HepG2 (cell line): ENCODE results near the gene RBX1. TPM values are rescaled to one million over a fixed set of nuclear protein-coding genes. Genes with fewer than 3 reads are reported as not detected.

Experiments used
- AHR ChIP-seq: IDR thresholded peaks from 2 replicates; pipeline ENCODE4 v1.6.1; 2018; ENCODE audit warnings: missing genetic modification reagents, missing compliant biosample characterization
- BCL3 ChIP-seq: sonication (generic); formaldehyde crosslinking; IDR thresholded peaks from 2 replicates; pipeline ENCODE4 v1.5.1; 2020; ENCODE audit warnings: mild to moderate bottlenecking, missing genetic modification reagents, moderate library complexity
- BHLHE40 ChIP-seq: IDR thresholded peaks from 2 replicates; pipeline ENCODE4 v1.6.1; 2011; ENCODE audit warnings: low read length, improper control_type of control experiment
- DNMT1 ChIP-seq: sonication (generic); formaldehyde crosslinking; IDR thresholded peaks from 2 replicates; pipeline ENCODE4 v1.5.1; 2020; ENCODE audit warnings: mild to moderate bottlenecking, missing genetic modification reagents
- GFI1 ChIP-seq: sonication (generic); formaldehyde crosslinking; IDR thresholded peaks from 2 replicates; pipeline ENCODE4 v1.5.0; 2020; ENCODE audit warnings: missing genetic modification reagents, mild to moderate bottlenecking, borderline replicate concordance
- HES4 ChIP-seq: sonication (generic); formaldehyde crosslinking; IDR thresholded peaks from 2 replicates; pipeline ENCODE4 v1.9.0; 2021; ENCODE audit warnings: mild to moderate bottlenecking, missing genetic modification reagents, borderline replicate concordance
- HMG20A ChIP-seq: IDR thresholded peaks from 2 replicates; pipeline ENCODE4 v1.6.1; 2016; ENCODE audit warnings: borderline replicate concordance
- KDM2A ChIP-seq: sonication (generic); formaldehyde crosslinking; IDR thresholded peaks from 2 replicates; pipeline ENCODE4 v1.4.0; 2020; ENCODE audit warnings: low read depth, missing genetic modification reagents, borderline replicate concordance
- MATR3 ChIP-seq: sonication (generic); formaldehyde crosslinking; IDR thresholded peaks from 2 replicates; pipeline ENCODE4 v1.4.0; 2020; ENCODE audit warnings: missing genetic modification reagents
- MLXIP ChIP-seq: sonication (generic); formaldehyde crosslinking; IDR thresholded peaks from 2 replicates; pipeline ENCODE4 v1.9.0; 2021; ENCODE audit warnings: missing genetic modification reagents, borderline replicate concordance
- NPAS2 ChIP-seq: sonication (generic); formaldehyde crosslinking; IDR thresholded peaks from 2 replicates; pipeline ENCODE4 v1.8.0; 2022; ENCODE audit warnings: mild to moderate bottlenecking, missing genetic modification reagents, borderline replicate concordance
- POGK ChIP-seq: sonication (generic); formaldehyde crosslinking; conservative IDR thresholded peaks from 2 replicates; pipeline ENCODE4 v1.8.0; 2022; ENCODE audit warnings: mild to moderate bottlenecking, moderate library complexity, missing genetic modification reagents
- SKI ChIP-seq: fragments of 450-650 bp; IDR thresholded peaks from one replicate; pipeline ENCODE4 v1.6.1; 2018; ENCODE audit warnings: mild to moderate bottlenecking; ENCODE audit not compliant: partially characterized antibody
- THRA ChIP-seq: sonication (generic); formaldehyde crosslinking; IDR thresholded peaks from 2 replicates; pipeline ENCODE4 v1.4.0; 2020; ENCODE audit warnings: missing genetic modification reagents, borderline replicate concordance
- TSC22D2 ChIP-seq: sonication (generic); formaldehyde crosslinking; IDR thresholded peaks from 2 replicates; pipeline ENCODE4 v1.5.1; 2020; ENCODE audit warnings: missing genetic modification reagents, mild to moderate bottlenecking, borderline replicate concordance
- ZKSCAN1 ChIP-seq: fragments of 150-350 bp; IDR thresholded peaks from 2 replicates; pipeline ENCODE4 v1.6.1; 2014; ENCODE audit warnings: low read length
- ZMYM2 ChIP-seq: sonication (generic); formaldehyde crosslinking; IDR thresholded peaks from 2 replicates; pipeline ENCODE4 v1.8.0; 2022; ENCODE audit warnings: mild to moderate bottlenecking, missing genetic modification reagents
- ZNF296 ChIP-seq: sonication (generic); formaldehyde crosslinking; conservative IDR thresholded peaks from 2 replicates; pipeline ENCODE4 v1.5.0; 2020; ENCODE audit warnings: mild to moderate bottlenecking, missing genetic modification reagents
- ZNF343 ChIP-seq: sonication (generic); formaldehyde crosslinking; IDR thresholded peaks from 2 replicates; pipeline ENCODE4 v1.4.0; 2020; ENCODE audit warnings: mild to moderate bottlenecking, missing genetic modification reagents
- ZNF383 ChIP-seq: sonication (generic); formaldehyde crosslinking; IDR thresholded peaks from 2 replicates; pipeline ENCODE4 v1.4.0; 2020; ENCODE audit warnings: missing genetic modification reagents, mild to moderate bottlenecking, borderline replicate concordance
- ZNF782 ChIP-seq: sonication (generic); formaldehyde crosslinking; IDR thresholded peaks from 2 replicates; pipeline ENCODE4 v1.4.0; 2020; ENCODE audit warnings: missing genetic modification reagents, mild to moderate bottlenecking, borderline replicate concordance
- ZSCAN29 ChIP-seq: sonication (generic); formaldehyde crosslinking; conservative IDR thresholded peaks from 2 replicates; pipeline ENCODE4 v1.4.0; 2020; ENCODE audit warnings: mild to moderate bottlenecking, missing genetic modification reagents
- polyA plus RNA-seq, 8 experiments: library from polyadenylated mRNA; depleted of rRNA in 3 of 8; stranded (reverse) in 7 of 8; unstranded in 1 of 8; fragments of >200 nt; fragmentation: Illumina TruSeq in 4 of 8; extraction: Trizol in 4 of 8; gene quantifications; 2 replicates each; pipeline versions ENCODE4 v1.2.1 to v1.2.3, GENCODE V29; 2011 to 2016; ENCODE audit warnings: low read depth in 4 of 8, missing spikeins in 1 of 8, mixed read lengths in 1 of 8; ENCODE audit not compliant: insufficient read depth in 1 of 8
- total RNA-seq, 5 experiments: library from RNA; depleted of rRNA; stranded (reverse); fragments of >200 nt; fragmentation: Illumina TruSeq; extraction: Trizol; gene quantifications; 2 replicates each; pipeline ENCODE4 v1.2.3, GENCODE V29; 2016; ENCODE audit warnings: low read depth in 1 of 5

The RBX1 gene
- total and polyA plus RNA-seq, 2 of the 13 experiments (the other 11 are each of a cell fraction or from before 2014, with no cell fraction given): 84.9 to 90.2 TPM

- TF ChIP-seq THRA (CRISPR knock-in tag) (peak; percentile 76), HMG20A (CRISPR knock-in tag) (0 out of 2 replicates have a peak, but pooled peaks have one; percentile 13), MLXIP (CRISPR knock-in tag) (peak; percentile 52; the same call in 1 of the 2 replicates), POGK (peak; percentile 97), SKI (peak; percentile 16), ZNF343 (CRISPR knock-in tag) (peak; percentile 83; the same call in 1 of the 2 replicates), KDM2A (peak; percentile 94), DNMT1 (CRISPR knock-in tag) (peak; percentile 88; the same call in 1 of the 2 replicates), ZKSCAN1 (no peak), HES4 (CRISPR knock-in tag) (0 out of 2 replicates have a peak, but pooled peaks have one; percentile 54), TSC22D2 (CRISPR knock-in tag) (0 out of 2 replicates have a peak, but pooled peaks have one; percentile 74), ZMYM2 (CRISPR knock-in tag) (no peak), NPAS2 (CRISPR knock-in tag) (no peak), ZSCAN29 (0 out of 2 replicates have a peak, but pooled peaks have one; percentile 45), GFI1 (CRISPR knock-in tag) (peak; percentile 57; the same call in 1 of the 2 replicates), BHLHE40 (peak; percentile 99), MATR3 (no peak), ZNF296 (CRISPR knock-in tag) (0 out of 2 replicates have a peak, but pooled peaks have one; percentile 51), AHR (peak; percentile 87), ZNF782 (CRISPR knock-in tag) (peak; percentile 96; the same call in 1 of the 2 replicates), BCL3 (peak; percentile 60; the same call in 1 of the 2 replicates), ZNF383 (no peak)
Observed at GRCh38 chr22:41022470-41023298, 71.5 kb downstream of the RBX1 start (continued).
